A549 treated with GW870086 at 1 μM for 4 hours (cell line): ENCODE measurements around the gene SPAG17. TPM values are rescaled to one million over a fixed set of nuclear protein-coding genes. Genes with fewer than 3 reads are reported as not detected.

Experiments
- total RNA-seq: library from RNA; stranded (reverse); fragments of 200-300 nt; extraction: Qiagen RNA extraction; gene quantifications from 5 replicates; pipeline ENCODE4 v1.2.3, GENCODE V29; 2022; ENCODE audit warnings: low read depth

SPAG17 gene
- not detected in 5 replicates for total RNA-seq

GRCh38 chr1:118185084-118185832 lies at the start of gene SPAG17:
Gene SPAG17, minus strand, starts transcription at chr1:118185228. Its CDS starts 71 bp downstream, at chr1:118185157.

GRCh38 chr1:117929343-117930172 lies 255.5 kb downstream of the SPAG17 start, which contains the start of the genes GDAP2 and WDR3:
Gene GDAP2, minus strand, starts transcription at chr1:117929621. Its CDS starts 9,264 bp downstream, at chr1:117920357.
Gene WDR3, plus strand, starts transcription at chr1:117929739. Its CDS starts 3,581 bp downstream, at chr1:117933320.

